GM12874 (cell line): ENCODE measurements around the gene FAHD1.

Source experiments
- TF ChIP-seq, protein P1 (sequence below): IDR thresholded peaks from 2 replicates; pipeline ENCODE4 v1.5.1; 2011; ENCODE audit warnings: low read depth, mild to moderate bottlenecking, control low read depth, low read length, moderate library complexity; ENCODE audit not compliant: insufficient read depth

Gene FAHD1

DNA sequence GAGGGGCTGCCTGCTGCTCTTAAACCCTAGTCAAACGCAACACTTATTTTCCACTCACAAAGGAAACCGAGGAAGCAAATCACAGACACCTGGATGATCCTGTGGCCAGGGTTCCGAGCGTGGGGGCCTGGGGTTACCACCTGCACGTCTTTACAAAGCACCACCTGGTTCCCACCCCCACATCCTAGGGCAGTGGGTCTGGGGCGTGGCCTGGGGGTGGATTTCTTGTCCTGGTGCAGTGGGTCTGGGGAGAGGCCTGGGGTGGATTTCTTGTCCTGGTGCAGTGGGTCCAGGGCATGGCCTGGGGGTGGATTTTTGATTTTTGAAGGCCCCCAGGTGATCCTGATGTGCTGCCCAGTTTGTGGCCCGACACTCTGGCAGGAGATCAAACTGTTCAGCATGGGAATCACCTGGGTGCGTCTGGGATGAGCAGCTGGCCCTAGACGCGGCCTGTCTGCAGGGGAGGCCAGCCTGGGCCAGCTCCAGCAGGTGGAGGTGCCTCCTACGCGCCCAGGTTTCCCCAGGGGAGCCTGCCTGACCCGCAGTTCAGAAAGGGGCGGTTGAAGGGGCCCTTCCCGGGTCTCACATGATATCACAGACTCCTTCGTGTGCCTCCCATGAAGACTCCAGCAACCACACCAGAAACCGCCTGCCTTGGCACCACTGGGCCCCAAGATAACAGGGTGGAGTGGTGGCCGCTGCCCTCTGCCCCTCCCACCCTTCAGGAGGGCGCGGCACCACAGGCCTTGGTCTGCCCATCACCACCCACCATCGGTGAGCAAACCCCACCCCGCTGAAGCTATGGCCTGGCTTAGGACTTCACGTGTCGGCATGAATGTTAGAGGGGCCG, 6.7 kb upstream of the FAHD1 start:
- TF ChIP-seq, protein P1, sequence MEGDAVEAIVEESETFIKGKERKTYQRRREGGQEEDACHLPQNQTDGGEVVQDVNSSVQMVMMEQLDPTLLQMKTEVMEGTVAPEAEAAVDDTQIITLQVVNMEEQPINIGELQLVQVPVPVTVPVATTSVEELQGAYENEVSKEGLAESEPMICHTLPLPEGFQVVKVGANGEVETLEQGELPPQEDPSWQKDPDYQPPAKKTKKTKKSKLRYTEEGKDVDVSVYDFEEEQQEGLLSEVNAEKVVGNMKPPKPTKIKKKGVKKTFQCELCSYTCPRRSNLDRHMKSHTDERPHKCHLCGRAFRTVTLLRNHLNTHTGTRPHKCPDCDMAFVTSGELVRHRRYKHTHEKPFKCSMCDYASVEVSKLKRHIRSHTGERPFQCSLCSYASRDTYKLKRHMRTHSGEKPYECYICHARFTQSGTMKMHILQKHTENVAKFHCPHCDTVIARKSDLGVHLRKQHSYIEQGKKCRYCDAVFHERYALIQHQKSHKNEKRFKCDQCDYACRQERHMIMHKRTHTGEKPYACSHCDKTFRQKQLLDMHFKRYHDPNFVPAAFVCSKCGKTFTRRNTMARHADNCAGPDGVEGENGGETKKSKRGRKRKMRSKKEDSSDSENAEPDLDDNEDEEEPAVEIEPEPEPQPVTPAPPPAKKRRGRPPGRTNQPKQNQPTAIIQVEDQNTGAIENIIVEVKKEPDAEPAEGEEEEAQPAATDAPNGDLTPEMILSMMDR, result no peak

DNA sequence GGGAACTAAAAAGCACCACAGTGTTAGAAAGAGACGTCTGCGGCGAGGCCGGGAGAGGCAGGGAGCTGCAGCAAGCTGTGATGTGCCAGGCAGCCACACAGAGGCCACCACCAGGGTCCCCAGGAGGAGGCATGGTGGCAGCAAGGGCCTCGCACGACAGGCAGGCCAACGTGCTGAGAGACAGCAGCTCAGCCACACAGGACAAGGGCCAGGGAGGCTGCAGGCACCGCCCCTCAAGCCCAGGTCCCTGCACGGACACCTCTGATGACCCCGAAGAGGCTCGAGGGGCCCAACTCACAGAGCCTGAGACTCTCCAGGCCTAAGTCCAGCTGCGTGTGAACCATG, 6.1 kb upstream of the FAHD1 start:
- TF ChIP-seq, protein P1, result no peak

DNA sequence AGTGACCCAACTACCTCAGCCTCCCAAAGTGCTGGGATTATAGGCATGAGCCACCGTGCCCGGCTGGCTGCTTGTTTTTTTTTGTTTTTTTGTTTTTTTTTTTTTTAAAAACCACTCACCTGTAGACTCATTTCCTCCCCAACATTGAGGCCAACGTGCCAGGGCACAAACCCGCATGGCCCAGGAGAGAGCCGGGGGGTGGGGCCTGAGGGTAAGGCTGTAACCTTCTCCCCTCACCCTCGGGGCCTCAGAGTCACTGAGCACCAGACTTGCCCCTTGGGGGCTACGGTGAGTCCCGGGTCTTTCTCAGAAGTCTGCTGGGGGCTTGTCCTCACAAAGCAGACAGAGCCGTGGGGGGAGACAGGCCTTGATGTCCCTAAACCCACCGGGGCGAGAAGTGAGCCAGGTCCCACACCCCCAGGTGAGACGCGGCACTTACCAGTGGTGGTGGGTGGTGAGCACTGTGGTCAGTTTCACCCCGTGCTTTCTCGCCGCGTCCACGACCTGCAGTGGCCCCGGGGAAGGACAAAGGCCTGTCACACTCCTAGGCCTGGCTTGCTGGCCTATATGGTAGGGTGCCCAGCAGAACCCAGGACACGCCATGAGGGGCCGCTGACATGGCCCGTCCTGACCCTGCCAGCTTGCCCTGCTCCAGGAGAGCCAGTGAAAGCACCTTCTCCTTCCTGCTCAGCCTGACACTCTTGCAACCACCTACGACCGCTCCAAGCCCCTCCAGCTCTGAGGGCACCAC, 5.0 kb upstream of the FAHD1 start:
- TF ChIP-seq, protein P1, result no peak

DNA sequence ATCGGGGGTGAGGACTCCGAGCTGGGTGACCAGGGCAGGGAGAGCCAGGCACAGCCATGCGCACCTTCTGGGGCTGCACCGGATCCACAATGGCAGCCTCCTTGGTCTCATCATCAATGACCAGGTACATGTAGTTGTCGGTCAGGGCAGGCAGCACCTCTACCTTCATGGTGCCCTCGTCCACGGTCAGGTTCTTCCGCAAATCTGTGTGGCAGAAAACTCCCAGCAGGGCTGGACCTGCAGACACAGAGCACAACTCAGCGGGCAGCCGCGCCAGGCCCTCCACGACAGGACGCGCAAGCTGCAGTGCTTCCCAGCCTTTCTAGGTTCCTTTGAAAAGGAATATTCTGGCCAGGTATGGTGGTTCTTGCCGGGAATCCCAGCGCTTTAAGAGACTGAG, 4.2 kb upstream of the FAHD1 start:
- TF ChIP-seq, protein P1, result no peak

DNA sequence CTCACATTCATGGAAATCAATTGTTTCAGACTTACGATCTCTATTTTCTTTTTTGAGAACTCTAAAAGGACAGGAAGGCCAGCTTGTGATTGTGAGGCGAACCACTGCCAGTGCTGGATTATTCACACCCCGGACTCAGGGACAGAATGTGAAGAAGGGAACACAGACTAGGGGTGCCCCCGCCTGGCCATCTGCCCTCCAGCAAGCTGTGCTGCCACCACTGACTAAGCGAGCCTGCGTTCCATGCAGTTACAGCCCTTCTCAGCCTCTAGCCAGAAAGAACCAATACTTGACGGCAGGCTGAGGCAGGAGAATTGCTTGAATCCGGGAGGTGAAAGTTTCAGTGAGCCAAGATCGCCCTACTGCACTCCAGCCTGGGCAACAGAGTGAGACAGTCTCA, 3.2 kb upstream of the FAHD1 start:
- TF ChIP-seq, protein P1, result peak; percentile 29; the same call in 1 of the 2 replicates

DNA sequence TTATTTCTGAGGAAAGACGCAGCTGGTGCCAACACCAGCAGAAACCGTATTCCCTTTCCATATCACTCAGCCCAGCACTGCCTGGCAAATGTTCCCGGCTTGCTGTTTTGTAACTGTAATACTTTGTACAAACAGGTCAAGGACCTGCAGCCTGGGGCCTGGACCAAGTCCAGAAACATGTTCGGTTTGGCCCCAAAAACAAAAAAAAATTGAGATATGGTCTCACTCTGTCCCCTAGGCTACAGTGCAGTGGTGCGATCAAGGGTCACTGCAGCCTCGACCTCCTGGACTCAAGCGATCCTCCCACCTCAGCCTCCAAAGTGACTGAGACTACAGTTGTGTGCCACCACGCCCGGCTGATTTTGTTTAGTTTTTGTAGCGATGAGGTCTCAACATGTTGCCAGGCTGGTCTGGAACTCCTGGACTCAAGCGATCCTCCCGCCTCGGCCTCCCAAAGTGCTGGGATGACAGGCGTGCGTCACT, 1.6 kb upstream of the FAHD1 start:
- TF ChIP-seq, protein P1, result no peak

DNA sequence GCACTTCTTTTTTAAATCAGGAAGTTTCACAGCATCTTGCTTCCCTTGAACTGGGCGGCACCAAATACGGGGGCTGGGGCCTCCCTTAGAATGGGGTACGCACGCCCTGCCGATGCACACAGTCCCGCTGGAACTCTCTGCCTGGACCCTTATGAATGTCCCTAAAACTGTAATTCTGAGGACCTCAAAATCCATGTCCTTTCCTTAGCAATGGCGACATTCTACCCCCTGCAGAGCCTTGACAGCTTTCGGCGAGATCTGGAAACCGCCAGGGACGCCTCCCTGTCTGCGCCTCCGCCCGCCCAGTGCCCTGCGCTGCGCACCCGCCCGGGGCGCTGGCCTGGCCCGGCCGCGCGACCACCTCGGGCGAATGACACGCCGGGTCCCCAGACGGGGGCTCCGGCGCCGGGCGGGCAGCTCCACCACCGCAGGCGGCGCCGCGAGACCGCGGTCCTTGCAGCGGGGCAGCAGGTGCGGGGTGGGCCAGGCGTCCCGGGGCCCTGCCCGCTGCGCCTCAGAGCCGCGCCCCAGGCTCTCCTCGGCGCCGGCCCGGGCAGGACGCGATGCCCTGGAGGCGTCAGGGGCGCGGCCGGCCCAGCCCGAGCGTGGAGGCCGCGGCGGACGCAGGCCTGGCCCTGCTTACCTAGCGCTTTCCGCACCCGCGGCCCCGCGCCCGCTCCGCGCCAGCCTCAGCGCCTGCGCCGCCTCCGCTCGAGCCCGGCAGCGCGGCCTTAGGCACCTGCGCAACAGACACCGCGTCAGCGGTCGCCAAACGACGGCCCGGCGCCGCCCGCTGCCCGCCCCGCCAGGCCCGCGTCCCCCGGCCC, 929 bp upstream of the FAHD1 start:
- TF ChIP-seq, protein P1, result 0 out of 2 replicates have a peak, but pooled peaks have one; percentile 6
